HCT116 (cell line): Measurements from ENCODE around the gene SPACA4. TPM values are rescaled to one million over a fixed set of nuclear protein-coding genes. Genes with fewer than 3 reads are reported as not detected.

Experiments used
- ATAC-seq: fragments of 200-7000 bp; cut with Tn5 transposase; 2 replicates; pipeline ENCODE4 v1.9.1; 2020; ENCODE audit warnings: mild to moderate bottlenecking, moderate library complexity
- BruUV-seq: library from RNA; stranded (reverse); fragments of 400-500 nt; replicated peaks from 2 replicates; lab custom pipeline; 2021; lab: Mats Ljungman, UMichigan
- CTCF ChIA-PET: fragments of 300-600 bp; sonication (Branson Sonifier 250); formaldehyde crosslinking; loops from one replicate; lab custom pipeline; 2021; ENCODE audit warnings: antibody characterized with exemption; lab: Charles Lee
- POLR2A ChIA-PET: fragments of 300-600, 350-600 bp; sonication (Branson Sonifier 250); formaldehyde crosslinking; loops from one replicate; lab custom pipeline; 2021; ENCODE audit warnings: antibody characterized with exemption; lab: Charles Lee
- RAD21 ChIA-PET, 2 experiments: fragments of 300-600 bp; sonication (Branson Sonifier 250); formaldehyde crosslinking; loops; one replicate each; lab custom pipeline; 2023; ENCODE audit warnings: low total read pairs in 2 of 2; ENCODE audit not compliant: uncharacterized antibody in 2 of 2, unreplicated experiment in 2 of 2, low non-redundant PET in 1 of 2; lab: Charles Lee
- DNase-seq: peaks from one replicate; pipeline ENCODE4 v3.0.0-alpha.2; 2010; ENCODE audit warnings: low read depth, low spot score
- H2AFZ ChIP-seq: fragments of 200-600 bp; shearing (Covaris generic), sonication (generic); 2 replicates; pipeline ENCODE4 v1.6.1; 2017; ENCODE audit warnings: low read depth, mixed run types, mixed read lengths, antibody characterized with exemption, low read length; ENCODE audit not compliant: poor library complexity, severe bottlenecking
- H3K27ac ChIP-seq: 2 replicates; pipeline ENCODE4 v1.5.1; 2012; ENCODE audit warnings: low read depth, low read length
- H3K27me3 ChIP-seq: fragments of 200-600 bp; sonication (generic); 2 replicates; pipeline ENCODE4 v1.6.1; 2016; ENCODE audit warnings: mixed run types, low read length, mixed read lengths; ENCODE audit not compliant: insufficient read depth
- H3K36me3 ChIP-seq, 2 experiments: fragments of 200-500 bp in 1 of 2; fragments of 200-600 bp in 1 of 2; sonication (Bioruptor generic) in 1 of 2; sonication (generic) in 1 of 2; 2 replicates each; pipeline versions ENCODE4 v1.5.1 to v1.6.1; 2014 to 2016; ENCODE audit warnings: low read length in 2 of 2, inconsistent platforms in 1 of 2, mixed read lengths in 1 of 2, mixed run types in 1 of 2; ENCODE audit not compliant: insufficient read depth in 2 of 2, control insufficient read depth in 1 of 2
- H3K4me1 ChIP-seq, 2 experiments: fragments of 200-600 bp in 1 of 2; sonication (generic) in 1 of 2; 2 replicates each; pipeline versions ENCODE4 v1.5.1 to v1.6.1; 2012 to 2017; ENCODE audit warnings: low read length in 2 of 2, inconsistent platforms in 1 of 2, mild to moderate bottlenecking in 1 of 2, mixed read lengths in 1 of 2, mixed run types in 1 of 2, moderate library complexity in 1 of 2; ENCODE audit not compliant: insufficient read depth in 2 of 2, control insufficient read depth in 1 of 2
- H3K4me2 ChIP-seq: fragments of 200-600 bp; sonication (generic); 2 replicates; pipeline ENCODE4 v1.6.1; 2017; ENCODE audit warnings: mixed run types, low read length, mixed read lengths
- H3K4me3 ChIP-seq, 2 experiments: fragments of 200-600 bp in 1 of 2; sonication (generic) in 1 of 2; replicated peaks in 1 of 2; 2 replicates each; pipeline ENCODE4 v1.5.1; 2011 to 2016; ENCODE audit warnings: low read length in 2 of 2, control low read depth in 1 of 2, low read depth in 1 of 2, mild to moderate bottlenecking in 1 of 2, mixed read lengths in 1 of 2, mixed run types in 1 of 2
- H3K79me2 ChIP-seq: fragments of 200-600 bp; sonication (generic); 2 replicates; pipeline ENCODE4 v1.6.1; 2017; ENCODE audit warnings: mild to moderate bottlenecking, mixed run types, low read length, moderate library complexity, mixed read lengths; ENCODE audit not compliant: insufficient read depth
- H3K9ac ChIP-seq: fragments of 200-600 bp; sonication (generic); 2 replicates; pipeline ENCODE4 v1.6.1; 2016; ENCODE audit warnings: low read length, mixed read lengths
- H3K9me2 ChIP-seq: fragments of 200-600 bp; sonication (generic), shearing (Covaris generic); 2 replicates; pipeline ENCODE4 v1.6.1; 2017; ENCODE audit warnings: mixed run types, mild to moderate bottlenecking, moderate library complexity; ENCODE audit not compliant: insufficient read depth
- H3K9me3 ChIP-seq, 2 experiments: fragments of 200-500 bp in 1 of 2; fragments of 200-600 bp in 1 of 2; sonication (Bioruptor generic) in 1 of 2; sonication (generic) in 1 of 2; 2 replicates each; pipeline ENCODE4 v1.6.1; 2014 to 2017; ENCODE audit warnings: low read length in 2 of 2, mixed read lengths in 2 of 2, inconsistent platforms in 1 of 2, low read depth in 1 of 2, mild to moderate bottlenecking in 1 of 2, mixed run types in 1 of 2, moderate library complexity in 1 of 2; ENCODE audit not compliant: control insufficient read depth in 1 of 2, insufficient read depth in 1 of 2
- H4K20me1 ChIP-seq: fragments of 200-600 bp; sonication (generic), shearing (Covaris generic); 2 replicates; pipeline ENCODE4 v1.6.1; 2017; ENCODE audit warnings: mixed run types, mild to moderate bottlenecking, moderate library complexity; ENCODE audit not compliant: insufficient read depth
- ATF3 ChIP-seq: IDR thresholded peaks from 2 replicates; pipeline ENCODE4 v1.6.1; 2012
- CBX3 ChIP-seq: IDR thresholded peaks from 2 replicates; pipeline ENCODE4 v1.6.1; 2012; ENCODE audit warnings: low read depth
- EGR1 ChIP-seq: IDR thresholded peaks from 2 replicates; pipeline ENCODE4 v1.6.1; 2012; ENCODE audit warnings: low read depth
- JUND ChIP-seq: IDR thresholded peaks from 2 replicates; pipeline ENCODE4 v1.6.1; 2012
- POLR2A ChIP-seq: IDR thresholded peaks from 2 replicates; pipeline ENCODE4 v1.7.0; 2011; ENCODE audit warnings: borderline replicate concordance; ENCODE audit not compliant: insufficient read depth, insufficient read length; ENCODE audit errors: extremely low read depth
- POLR2AphosphoS5 ChIP-seq: IDR thresholded peaks from 2 replicates; pipeline ENCODE4 v1.6.1; 2011; ENCODE audit warnings: mild to moderate bottlenecking, low read depth, low read length, moderate library complexity
- SIN3A ChIP-seq: IDR thresholded peaks from 2 replicates; pipeline ENCODE4 v1.6.1; 2012; ENCODE audit warnings: low read depth
- SP1 ChIP-seq: IDR thresholded peaks from 2 replicates; pipeline ENCODE4 v1.6.1; 2012; ENCODE audit warnings: low read depth
- TCF7L2 ChIP-seq: IDR thresholded peaks from 2 replicates; pipeline ENCODE4 v1.7.0; 2011; ENCODE audit warnings: borderline replicate concordance, inconsistent platforms; ENCODE audit not compliant: insufficient read depth, insufficient read length; ENCODE audit errors: extremely low read depth
- YY1 ChIP-seq: IDR thresholded peaks from 2 replicates; pipeline ENCODE4 v1.6.1; 2011; ENCODE audit warnings: low read length, low read depth, moderate library complexity, mild to moderate bottlenecking; ENCODE audit not compliant: insufficient replicate concordance; ENCODE audit errors: extremely low read depth
- ZBTB33 ChIP-seq: IDR thresholded peaks from 2 replicates; pipeline ENCODE4 v1.6.1; 2011; ENCODE audit warnings: mild to moderate bottlenecking, low read length, moderate library complexity; ENCODE audit not compliant: insufficient replicate concordance; ENCODE audit errors: extremely low read depth
- ZFX ChIP-seq: fragments of 450-650 bp; IDR thresholded peaks from 2 replicates; pipeline ENCODE4 v1.6.1; 2017
- ZNF274 ChIP-seq: fragments of 200-500 bp; sonication (Bioruptor generic); IDR thresholded peaks from 2 replicates; pipeline ENCODE4 v1.6.1; 2014; ENCODE audit warnings: mild to moderate bottlenecking, low read depth, low read length, inconsistent platforms
- intact Hi-C: fragments of 100-400 bp; cut with micrococcal nuclease; formaldehyde crosslinking; loops from 2 replicates; pipeline ENCODE4 v1.10.0; 2022
- total RNA-seq: library from RNA; stranded (reverse); gene quantifications from one replicate; pipeline ENCODE4 v1.2.1, GENCODE V29; 2021; ENCODE audit not compliant: unreplicated experiment

Gene SPACA4
- total RNA-seq, 1 experiment from 2014 or later, result not detected

- no peak for TF ChIP-seq ZNF274
- no peak for TF ChIP-seq ATF3
- no peak for TF ChIP-seq SP1
- TF ChIP-seq ZBTB33, result no peak
- TF ChIP-seq JUND, result no peak
- no peak for TF ChIP-seq CBX3
- no peak for TF ChIP-seq POLR2AphosphoS5
- no peak for TF ChIP-seq SIN3A
- TF ChIP-seq ZFX, result no peak
- TF ChIP-seq EGR1, result no peak
- TF ChIP-seq TCF7L2, result no peak
- TF ChIP-seq POLR2A, result no peak
- TF ChIP-seq YY1, result no peak
- no TSS peak for BruUV-seq
- H4K20me1 ChIP-seq, result no peaks in the 10 kb centered on the region
- ChIA-PET CTCF (interaction anchor here (1.4 kb wide), 1 partner anchor 10 kb away, joined by 4 read pairs; no protein-coding TSS in a partner anchor), POLR2A (no interaction called here), RAD21 (no interaction called here)
- H3K9ac ChIP-seq, result no peak overlapping the region
- no peak overlapping the region for H3K27ac ChIP-seq
- H3K4me1 ChIP-seq, result no peaks in the 10 kb centered on the region
- H3K79me2 ChIP-seq, result no peaks in the 10 kb centered on the region
- ATAC-seq, result no peak
- no peak overlapping the region for H2AFZ ChIP-seq
- intact Hi-C loops, result no loop called here
- no peaks in the 10 kb centered on the region for H3K36me3 ChIP-seq
- H3K9me3 ChIP-seq, result no peaks in the 10 kb centered on the region
- H3K4me2 ChIP-seq, result no peak overlapping the region
- no peaks in the 10 kb centered on the region for H3K9me2 ChIP-seq
- no peak overlapping the region for H3K4me3 ChIP-seq
- DNase-seq, result no peak
- no peaks in the 10 kb centered on the region for H3K27me3 ChIP-seq
Measured at GRCh38 chr19:48598996-48599700, 7.4 kb upstream of the SPACA4 start.
